CD4-positive, alpha-beta T cell treated with Interleukin-4 for 4 hours (primary cell): Measurements from ENCODE around the gene KAZN.

Source experiments
- DNase-seq: peaks from one replicate; pipeline ENCODE4 v3.0.0-alpha.2; 2020

Gene KAZN

GRCh38 chr1:14615549-14616218 is 17.2 kb downstream of the KAZN start:
- DNase-seq = no peak

GRCh38 chr1:14616632-14617396 is 18.3 kb downstream of the KAZN start:
- no peak for DNase-seq

DNA sequence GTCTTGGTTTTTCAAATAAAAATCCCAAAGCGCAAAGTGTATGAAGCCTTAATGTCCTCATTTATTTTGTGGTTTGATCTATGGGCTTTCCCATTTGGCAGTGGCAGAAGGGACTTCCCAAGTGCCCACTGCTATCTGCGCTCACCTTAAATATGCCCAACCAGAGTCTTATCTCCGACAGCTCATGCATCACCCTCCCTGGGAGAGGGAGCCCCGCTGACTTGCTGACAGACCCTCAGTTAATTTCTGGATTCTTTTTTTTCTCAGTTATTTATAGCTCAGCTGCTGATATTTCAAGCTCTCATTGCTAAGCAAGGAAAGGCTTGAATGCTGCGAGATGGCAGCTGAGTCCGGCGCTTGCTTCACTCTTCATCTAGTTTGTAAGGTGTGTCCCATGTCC is 19.3 kb downstream of the KAZN start:
- DNase-seq = no peak

DNA sequence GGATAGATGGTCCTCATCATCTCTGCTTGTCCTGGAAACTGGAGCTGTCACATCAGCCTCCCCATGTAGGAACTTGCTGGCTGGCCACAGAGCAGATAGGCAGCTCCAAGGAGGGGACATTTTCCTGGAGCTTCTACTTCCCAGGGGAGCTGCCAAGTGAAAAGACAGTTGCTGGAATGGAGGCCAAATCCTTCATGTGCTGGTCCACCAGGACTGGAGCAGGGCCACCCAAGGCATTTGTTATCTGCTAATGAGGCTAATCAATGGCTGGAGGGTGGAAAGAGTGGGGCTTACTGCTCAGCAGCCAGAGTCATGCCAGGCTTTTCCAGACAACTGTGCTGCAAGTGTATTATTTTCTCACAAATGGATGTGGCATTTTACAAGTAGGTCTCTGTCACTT is 22.5 kb downstream of the KAZN start:
- DNase-seq = no peak

GRCh38 chr1:14623090-14623489 is 24.6 kb downstream of the KAZN start:
- DNase-seq = no peak

- DNase-seq = no peak
These were observed 26.5 kb downstream of the KAZN start for GRCh38 chr1:14624941-14625340.

DNA sequence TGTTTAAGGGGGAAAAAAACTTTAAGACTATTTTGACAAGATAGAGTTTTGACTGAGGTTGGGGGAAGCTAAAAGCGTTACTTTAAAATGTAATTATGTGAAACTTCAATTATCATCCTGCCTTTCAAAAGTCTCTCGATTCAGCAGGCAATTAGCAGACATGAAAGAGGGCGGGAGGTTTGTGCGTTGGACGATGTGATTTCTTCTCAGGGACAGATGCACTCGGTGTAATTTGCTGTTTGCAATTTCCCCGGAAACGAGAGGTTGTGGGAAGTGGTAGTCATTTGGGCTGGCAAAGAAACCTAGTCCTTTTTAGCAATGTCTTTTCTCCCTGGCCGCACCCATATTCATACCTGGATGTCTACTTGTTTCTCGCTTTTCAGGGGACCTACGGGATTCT is 27.1 kb downstream of the KAZN start:
- no peak for DNase-seq

- DNase-seq = no peak
These were observed 27.5 kb downstream of the KAZN start for GRCh38 chr1:14625996-14626395.

- no peak for DNase-seq
These were observed 28.6 kb downstream of the KAZN start for GRCh38 chr1:14626869-14627607.

DNA sequence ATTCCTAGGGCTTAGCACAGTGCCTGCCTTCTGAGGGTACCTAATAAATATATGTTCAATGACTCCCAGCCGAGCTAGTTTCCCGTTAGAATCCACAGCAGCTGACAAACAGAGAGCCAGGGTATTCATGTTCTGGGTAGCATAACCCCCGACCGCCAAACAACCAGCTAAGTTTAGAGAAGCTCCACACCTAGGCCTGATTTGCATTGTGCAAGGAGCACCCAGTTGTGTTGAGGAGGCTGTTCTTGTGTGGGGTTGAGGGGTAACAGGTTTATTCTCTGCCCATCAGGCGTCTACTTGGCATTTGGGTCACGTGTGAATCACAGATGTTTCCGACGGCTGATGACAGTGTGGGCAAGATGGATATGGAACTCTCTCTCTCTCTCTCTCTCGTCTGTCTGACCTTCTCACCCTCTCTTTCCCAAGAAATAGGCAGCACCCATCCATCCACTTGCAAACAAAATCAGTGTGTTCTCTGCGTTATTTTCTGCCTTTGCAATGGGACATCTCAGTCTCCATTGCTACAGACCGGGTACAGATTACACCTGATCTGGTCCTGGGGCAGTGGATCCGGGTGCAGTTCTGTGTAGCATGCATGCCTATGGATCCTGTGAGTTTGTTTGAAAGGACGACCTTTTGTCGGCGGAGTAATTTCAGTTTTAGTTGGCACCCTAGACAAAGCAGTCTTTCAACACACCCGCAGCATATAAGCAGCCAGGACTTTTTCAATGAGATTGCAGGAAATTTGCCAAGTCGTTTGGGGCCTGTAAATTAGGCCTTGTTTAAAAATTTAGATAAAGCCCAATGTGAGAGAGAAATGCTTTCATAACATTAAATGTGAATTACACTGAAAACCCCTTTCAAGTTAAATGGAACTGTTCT is 29.4 kb downstream of the KAZN start:
- DNase-seq = no peak

DNA sequence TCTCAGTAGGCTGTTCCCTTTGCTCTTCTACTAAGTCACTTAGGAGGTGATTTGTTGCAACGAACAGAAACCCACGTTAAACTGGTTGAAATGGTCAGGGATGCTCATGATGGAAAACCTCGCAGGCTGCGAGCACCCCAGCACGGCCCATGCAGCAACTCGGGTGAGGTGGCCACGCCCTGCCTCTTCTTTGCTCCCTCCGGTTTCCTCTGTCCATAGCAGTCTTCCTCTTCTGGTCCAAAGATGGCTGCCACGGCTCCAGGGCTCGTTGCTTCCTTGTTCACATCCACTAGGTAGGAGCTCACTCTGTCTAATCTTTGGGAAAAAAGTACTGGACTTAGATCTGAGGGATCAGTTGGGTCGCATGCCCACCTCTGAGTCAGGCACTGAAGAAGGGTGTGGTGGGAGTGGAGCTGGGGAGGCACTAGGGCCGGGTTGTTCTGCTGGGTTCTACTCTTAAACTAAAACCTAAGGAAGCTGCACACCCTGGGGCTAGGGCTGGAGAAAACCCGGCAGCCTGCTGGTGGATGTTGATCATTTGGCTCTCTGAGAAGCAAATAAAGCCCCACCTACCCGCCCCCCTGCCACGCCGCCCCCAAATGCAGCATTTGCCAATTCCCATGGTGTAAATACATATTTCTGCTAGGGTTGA is 31.0 kb downstream of the KAZN start:
- DNase-seq = no peak

- no peak for DNase-seq
These were observed 32.5 kb downstream of the KAZN start for GRCh38 chr1:14630986-14631385.

DNA sequence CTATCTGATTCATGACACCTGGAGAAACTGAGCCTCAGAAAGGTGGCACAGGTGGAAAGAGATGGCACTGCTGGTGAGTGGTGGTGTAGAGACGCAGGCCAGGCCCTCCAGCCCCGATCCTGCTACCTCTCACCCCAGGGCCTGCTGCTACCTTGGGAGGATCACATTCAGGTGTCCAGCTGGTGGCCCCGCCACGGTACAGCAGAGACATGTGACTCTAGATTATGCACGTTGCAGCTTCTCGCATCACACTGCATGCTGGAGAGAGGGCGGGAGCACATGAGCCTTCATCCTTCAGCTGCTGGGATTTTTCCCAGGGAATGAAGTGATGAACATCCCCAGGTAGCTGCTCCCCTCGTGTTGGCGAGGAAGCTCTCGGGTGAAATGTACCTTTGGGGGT is 32.9 kb downstream of the KAZN start:
- no peak for DNase-seq

DNA sequence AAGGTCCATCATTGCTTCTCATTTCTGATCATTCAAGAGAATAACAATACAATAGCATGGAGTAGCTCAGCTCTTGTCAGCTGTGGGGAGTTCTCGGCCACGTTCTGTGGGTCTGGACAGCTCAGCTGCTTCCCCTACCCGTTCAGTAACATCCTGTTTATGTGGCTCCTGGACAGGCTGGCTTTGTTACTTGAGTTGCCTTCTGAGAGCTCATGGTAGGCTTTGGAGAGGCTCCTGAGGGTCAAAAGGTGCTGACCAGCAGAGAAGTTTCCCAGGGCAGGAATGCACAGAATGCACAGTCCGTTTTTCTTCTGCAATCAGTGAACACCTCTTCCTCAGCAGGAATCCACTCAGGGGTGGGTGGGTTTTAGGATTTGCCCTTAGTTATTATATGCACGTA is 36.0 kb downstream of the KAZN start:
- no peak for DNase-seq

DNA sequence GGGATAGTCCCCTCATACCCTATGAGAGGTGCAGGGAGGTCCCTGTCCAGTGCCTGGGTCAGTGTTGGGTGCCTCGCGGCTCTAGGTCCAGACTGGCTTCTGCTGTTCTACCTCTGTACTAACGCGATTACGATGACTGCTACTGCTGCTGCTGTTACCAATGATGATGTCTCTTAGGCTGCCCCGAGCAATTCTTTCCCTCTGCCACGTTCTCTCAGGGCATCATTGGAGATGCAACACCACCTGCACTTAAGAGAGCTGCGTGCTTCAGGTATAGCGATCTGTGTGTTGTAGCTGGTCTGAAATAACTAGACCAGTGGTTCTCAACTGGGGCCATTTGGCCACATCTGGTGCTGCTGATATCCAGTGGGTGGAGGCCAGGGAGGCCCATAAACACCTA is 36.9 kb downstream of the KAZN start:
- DNase-seq = no peak

- DNase-seq = no peak
These were observed 38.6 kb downstream of the KAZN start for GRCh38 chr1:14636897-14637632.

DNA sequence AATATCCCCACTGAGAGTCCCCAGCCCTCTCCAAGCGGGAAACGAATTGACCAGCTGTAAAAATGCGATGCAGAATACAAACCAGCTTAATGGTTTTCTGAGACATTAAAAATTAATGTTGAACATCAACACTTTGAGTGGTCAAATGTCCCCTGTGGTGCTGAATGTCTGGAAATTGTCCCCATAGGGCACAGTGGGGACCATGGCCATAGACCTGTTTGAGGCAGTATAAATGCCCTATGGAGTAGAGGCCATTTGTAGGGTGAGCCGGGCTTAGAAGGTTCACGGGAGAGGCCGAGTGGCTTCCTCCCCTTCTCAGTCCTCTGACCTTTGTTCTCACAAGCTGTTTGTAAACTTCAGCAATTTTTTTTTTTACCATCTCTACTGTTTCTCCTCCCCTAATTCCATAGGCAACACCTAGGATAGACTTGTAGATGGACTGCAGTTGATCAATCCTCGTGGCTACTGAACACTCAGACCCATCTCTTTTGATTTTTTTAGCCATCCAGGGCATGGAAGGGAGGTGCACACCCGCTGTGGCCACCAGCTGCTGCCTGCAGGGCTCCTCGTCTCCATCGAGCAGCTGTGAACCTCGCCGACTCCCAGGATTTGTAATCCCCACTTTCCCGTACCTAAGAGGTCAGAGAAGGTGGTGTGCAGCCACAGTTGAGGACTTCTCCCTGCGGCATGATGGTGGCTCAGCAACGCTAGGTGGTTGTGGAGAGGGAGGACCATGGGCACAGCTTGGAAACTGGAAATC is 41.0 kb downstream of the KAZN start:
- DNase-seq = no peak

DNA sequence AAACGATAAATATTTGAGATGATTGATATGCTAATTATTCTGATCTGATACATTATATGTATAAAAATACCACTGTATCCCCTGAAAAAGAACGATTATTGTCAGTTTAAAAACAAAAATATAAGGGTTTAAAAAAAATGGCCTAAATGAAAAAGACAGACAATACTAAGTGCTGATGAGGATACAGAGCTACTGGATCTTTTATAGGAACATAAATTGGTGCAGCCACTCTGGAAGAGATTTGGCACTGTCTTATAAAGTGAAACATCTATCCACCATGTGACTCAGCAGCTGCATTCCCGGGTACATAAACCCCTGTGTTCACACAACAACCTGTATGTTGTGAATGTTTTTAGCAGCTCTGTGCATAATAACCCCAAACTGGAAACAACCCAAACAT is 44.2 kb downstream of the KAZN start:
- DNase-seq = no peak

DNA sequence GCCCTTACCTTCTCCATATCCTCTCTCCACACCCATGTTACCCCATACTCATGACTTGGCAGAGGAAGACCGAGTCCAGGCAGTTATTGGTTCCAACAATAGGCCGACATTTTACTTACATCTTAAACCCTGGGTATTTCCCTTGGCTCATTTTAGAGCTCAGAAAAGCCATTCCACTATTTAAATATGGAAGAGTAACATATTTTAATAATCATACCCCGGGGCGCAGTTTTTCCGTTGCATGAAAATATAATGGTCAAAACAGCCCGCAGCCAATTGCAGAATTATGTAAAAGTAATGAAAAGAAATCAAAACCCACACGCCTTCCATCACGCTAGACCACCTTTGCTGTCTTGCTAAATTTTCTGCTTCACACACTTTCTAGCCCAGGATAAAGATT is 48.5 kb downstream of the KAZN start:
- no peak for DNase-seq

- DNase-seq = no peak
These were observed 49.3 kb downstream of the KAZN start for GRCh38 chr1:14647777-14648176.

DNA sequence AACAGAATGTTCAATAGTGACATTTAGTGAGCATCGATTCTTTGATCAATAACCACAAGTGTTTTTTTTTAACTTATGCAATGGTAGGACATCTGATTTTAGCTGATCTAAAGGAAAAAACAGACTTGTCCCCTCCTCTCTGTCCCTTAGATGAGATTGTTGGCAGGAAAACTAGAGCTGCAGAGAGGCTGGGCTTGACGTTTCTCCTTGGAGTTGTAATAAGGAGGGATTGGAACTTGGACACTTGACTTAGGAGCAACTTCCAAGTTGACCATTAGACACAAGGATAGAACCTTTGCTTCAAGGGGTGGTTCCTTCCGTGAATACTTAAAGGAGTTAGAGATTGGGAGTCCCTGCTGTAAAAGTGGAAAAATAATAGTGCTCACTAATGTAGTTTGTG is 49.9 kb downstream of the KAZN start:
- no peak for DNase-seq
